Neural cell (in vitro differentiated cells): ENCODE data around the gene PDE1C. TPM values are rescaled to one million over a fixed set of nuclear protein-coding genes. Genes with fewer than 3 reads are reported as not detected.

Source experiments
- H2AFZ ChIP-seq: fragments of 200-600, 300-800 bp; sonication (generic), shearing (Covaris generic); 2 replicates; pipeline ENCODE4 v1.6.0; 2014; ENCODE audit warnings: low read depth, mild to moderate bottlenecking, antibody characterized with exemption, low read length, moderate library complexity
- H3F3A ChIP-seq: fragments of 200-600 bp; shearing (Covaris generic); 2 replicates; pipeline ENCODE4 v1.6.1; 2016; ENCODE audit warnings: mild to moderate bottlenecking, moderate library complexity, mixed read lengths, antibody characterized with exemption, low read length; ENCODE audit not compliant: insufficient read depth, poor library complexity, severe bottlenecking
- H3K27ac ChIP-seq: fragments of 200-600, 300-800 bp; sonication (generic), shearing (Covaris generic); 2 replicates; pipeline ENCODE4 v1.5.1; 2014; ENCODE audit warnings: mild to moderate bottlenecking, low read length, moderate library complexity
- H3K27me3 ChIP-seq: fragments of 300-800, 200-600 bp; sonication (generic), shearing (Covaris generic); 2 replicates; pipeline ENCODE4 v1.6.0; 2014; ENCODE audit warnings: mild to moderate bottlenecking, low read depth, low read length, moderate library complexity; ENCODE audit not compliant: insufficient read depth
- H3K36me3 ChIP-seq: fragments of 300-800, 200-600 bp; sonication (generic), shearing (Covaris generic); 2 replicates; pipeline ENCODE4 v1.5.1; 2014; ENCODE audit warnings: mild to moderate bottlenecking, antibody characterized with exemption, low read length, moderate library complexity; ENCODE audit not compliant: insufficient read depth
- H3K4me2 ChIP-seq: fragments of 300-800, 200-600 bp; sonication (generic), shearing (Covaris generic); 2 replicates; pipeline ENCODE4 v1.6.0; 2014; ENCODE audit warnings: mild to moderate bottlenecking, low read length
- H3K4me3 ChIP-seq: fragments of 300-800, 200-600 bp; sonication (generic), shearing (Covaris generic); 2 replicates; pipeline ENCODE4 v1.5.1; 2014; ENCODE audit warnings: mild to moderate bottlenecking, low read length, moderate library complexity
- H3K79me2 ChIP-seq: fragments of 200-600 bp; shearing (Covaris generic); replicated peaks from 2 replicates; pipeline ENCODE4 v1.6.0; 2014; ENCODE audit warnings: mild to moderate bottlenecking, low read length, moderate library complexity; ENCODE audit not compliant: insufficient read depth
- H3K9ac ChIP-seq: fragments of 300-800, 200-600 bp; sonication (generic), shearing (Covaris generic); 2 replicates; pipeline ENCODE4 v1.6.1; 2016; ENCODE audit warnings: mild to moderate bottlenecking, low read length, mixed read lengths
- H3K9me2 ChIP-seq: fragments of 200-600 bp; shearing (Covaris generic); 2 replicates; pipeline ENCODE4 v1.6.1; 2016; ENCODE audit warnings: mild to moderate bottlenecking, low read length, mixed read lengths; ENCODE audit not compliant: insufficient read depth
- H3K9me3 ChIP-seq: fragments of 200-600, 300-800 bp; sonication (generic), shearing (Covaris generic); 2 replicates; pipeline ENCODE4 v1.6.1; 2016; ENCODE audit warnings: mild to moderate bottlenecking, mixed run types, low read length, moderate library complexity, mixed read lengths
- H4K20me1 ChIP-seq: fragments of 200-600 bp; shearing (Covaris generic); 2 replicates; pipeline ENCODE4 v1.6.1; 2016; ENCODE audit warnings: mild to moderate bottlenecking, mixed run types; ENCODE audit not compliant: insufficient read depth
- EP300 ChIP-seq: fragments of 450-650 bp; conservative IDR thresholded peaks from 2 replicates; pipeline ENCODE4 v1.6.1; 2014; ENCODE audit warnings: antibody characterized with exemption, mild to moderate bottlenecking, moderate library complexity; ENCODE audit not compliant: poor library complexity, severe bottlenecking
- EZH2 ChIP-seq: fragments of 200-600, 300-800 bp; shearing (Covaris generic), sonication (generic); IDR thresholded peaks from 2 replicates; pipeline ENCODE4 v1.6.1; 2014; ENCODE audit warnings: antibody characterized with exemption, low read length, borderline replicate concordance, mild to moderate bottlenecking; ENCODE audit not compliant: insufficient read depth, poor library complexity, severe bottlenecking
- MXI1 ChIP-seq: fragments of 450-650 bp; conservative IDR thresholded peaks from 2 replicates; pipeline ENCODE4 v1.6.1; 2014; ENCODE audit warnings: antibody characterized with exemption, mild to moderate bottlenecking; ENCODE audit not compliant: poor library complexity, severe bottlenecking
- POLR2AphosphoS5 ChIP-seq: IDR thresholded peaks from 2 replicates; pipeline ENCODE4 v1.6.1; 2012
- RAD21 ChIP-seq: fragments of 450-650 bp; conservative IDR thresholded peaks from 2 replicates; pipeline ENCODE4 v1.6.1; 2014; ENCODE audit warnings: antibody characterized with exemption, mild to moderate bottlenecking, moderate library complexity
- SMC3 ChIP-seq: fragments of 450-650 bp; conservative IDR thresholded peaks from 2 replicates; pipeline ENCODE4 v1.6.1; 2014; ENCODE audit warnings: antibody characterized with exemption, mild to moderate bottlenecking, moderate library complexity; ENCODE audit not compliant: poor library complexity
- TAF1 ChIP-seq: IDR thresholded peaks from 2 replicates; pipeline ENCODE4 v1.6.1; 2012; ENCODE audit warnings: low read depth
- polyA plus RNA-seq: library from polyadenylated mRNA; depleted of rRNA; stranded (reverse); fragments of >200 nt; gene quantifications from 2 replicates; pipeline ENCODE4 v1.2.3, GENCODE V29; 2014
- TF ChIP-seq, protein P1 (sequence below): IDR thresholded peaks from 2 replicates; pipeline ENCODE4 v1.6.1; 2012; ENCODE audit warnings: borderline replicate concordance
- TF ChIP-seq, protein P2 (sequence below): fragments of 450-650 bp; IDR thresholded peaks from 2 replicates; pipeline ENCODE4 v1.5.1; 2014; ENCODE audit warnings: antibody characterized with exemption, mild to moderate bottlenecking, moderate library complexity; ENCODE audit not compliant: poor library complexity, severe bottlenecking

Gene PDE1C
- polyA plus RNA-seq, 1 donor from 2014 or later, result 6.6 TPM

DNA sequence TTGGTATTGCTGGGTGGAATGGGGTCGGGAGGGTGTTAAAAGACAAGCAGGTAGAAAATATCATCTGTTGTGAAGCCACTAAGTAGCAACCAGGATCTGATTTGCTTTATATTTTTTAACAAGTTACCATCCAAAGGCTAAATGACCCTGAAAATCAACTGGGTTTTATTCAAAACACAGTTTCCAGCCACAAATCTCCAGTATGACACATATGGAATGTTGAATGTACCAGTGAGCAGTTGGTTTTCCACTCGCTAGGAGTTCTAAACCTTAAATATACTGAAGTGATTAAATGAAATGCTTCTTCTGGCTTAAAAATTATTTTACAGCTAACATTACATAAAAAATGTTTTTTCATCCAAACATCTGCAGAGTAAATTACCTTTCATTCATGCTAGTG is 112.5 kb downstream of the PDE1C start:
- Histone ChIP-seq H3K4me3 (no peak overlapping the region), H3K79me2 (no peaks in the 10 kb centered on the region), H3K27me3 (no peaks in the 10 kb centered on the region), H4K20me1 (no peaks in the 10 kb centered on the region), H3K9me2 (no peaks in the 10 kb centered on the region), H2AFZ (no peak overlapping the region), H3K27ac (no peak overlapping the region), H3F3A (no peaks in the 10 kb centered on the region), H3K9ac (no peak overlapping the region), H3K9me3 (no peaks in the 10 kb centered on the region), H3K4me2 (no peak overlapping the region), H3K36me3 (no peaks in the 10 kb centered on the region)
- TF ChIP-seq RAD21 (no peak), POLR2AphosphoS5 (no peak), EZH2 (no peak), EP300 (no peak), SMC3 (no peak)

DNA sequence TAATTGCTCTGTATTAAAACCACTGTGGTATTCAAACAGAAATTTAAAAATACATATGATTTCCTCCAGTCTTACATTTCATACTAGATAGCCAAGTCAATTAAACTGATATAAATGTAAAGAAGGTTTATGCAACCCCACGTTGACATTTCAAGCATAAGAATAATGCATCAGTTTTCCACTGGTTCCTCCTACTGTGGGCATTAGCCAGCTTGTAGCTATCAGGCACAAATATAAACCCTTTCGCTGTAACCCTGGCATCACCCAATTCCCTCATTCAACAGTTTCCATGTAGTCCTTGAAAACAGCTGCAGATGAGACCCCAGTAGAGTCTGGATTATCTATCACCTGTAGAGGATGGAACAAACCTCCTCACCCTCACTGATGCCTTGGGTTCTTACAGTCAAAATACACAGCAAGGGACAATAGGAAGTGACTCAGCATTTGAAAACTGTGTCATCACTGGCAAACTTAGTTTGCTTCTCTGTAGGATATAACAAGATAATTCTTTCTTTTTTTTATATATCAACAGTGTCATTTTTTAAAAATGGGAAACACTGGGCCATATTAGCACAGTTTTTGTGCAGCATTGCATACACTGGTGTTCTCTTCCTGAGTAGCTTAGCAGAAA is 113.0 kb downstream of the PDE1C start:
- Histone ChIP-seq H3K4me3 (no peak overlapping the region), H3K79me2 (no peaks in the 10 kb centered on the region), H4K20me1 (no peaks in the 10 kb centered on the region), H3K9ac (no peak overlapping the region), H3K9me3 (no peaks in the 10 kb centered on the region), H3K27ac (no peak overlapping the region), H3K9me2 (no peaks in the 10 kb centered on the region), H3K4me2 (no peak overlapping the region), H2AFZ (no peak overlapping the region), H3K27me3 (no peaks in the 10 kb centered on the region), H3F3A (no peaks in the 10 kb centered on the region), H3K36me3 (no peaks in the 10 kb centered on the region)
- TF ChIP-seq EZH2 (no peak), MXI1 (no peak), SMC3 (no peak), EP300 (no peak), POLR2AphosphoS5 (no peak), RAD21 (no peak), TAF1 (no peak)
- TF ChIP-seq, protein P1, sequence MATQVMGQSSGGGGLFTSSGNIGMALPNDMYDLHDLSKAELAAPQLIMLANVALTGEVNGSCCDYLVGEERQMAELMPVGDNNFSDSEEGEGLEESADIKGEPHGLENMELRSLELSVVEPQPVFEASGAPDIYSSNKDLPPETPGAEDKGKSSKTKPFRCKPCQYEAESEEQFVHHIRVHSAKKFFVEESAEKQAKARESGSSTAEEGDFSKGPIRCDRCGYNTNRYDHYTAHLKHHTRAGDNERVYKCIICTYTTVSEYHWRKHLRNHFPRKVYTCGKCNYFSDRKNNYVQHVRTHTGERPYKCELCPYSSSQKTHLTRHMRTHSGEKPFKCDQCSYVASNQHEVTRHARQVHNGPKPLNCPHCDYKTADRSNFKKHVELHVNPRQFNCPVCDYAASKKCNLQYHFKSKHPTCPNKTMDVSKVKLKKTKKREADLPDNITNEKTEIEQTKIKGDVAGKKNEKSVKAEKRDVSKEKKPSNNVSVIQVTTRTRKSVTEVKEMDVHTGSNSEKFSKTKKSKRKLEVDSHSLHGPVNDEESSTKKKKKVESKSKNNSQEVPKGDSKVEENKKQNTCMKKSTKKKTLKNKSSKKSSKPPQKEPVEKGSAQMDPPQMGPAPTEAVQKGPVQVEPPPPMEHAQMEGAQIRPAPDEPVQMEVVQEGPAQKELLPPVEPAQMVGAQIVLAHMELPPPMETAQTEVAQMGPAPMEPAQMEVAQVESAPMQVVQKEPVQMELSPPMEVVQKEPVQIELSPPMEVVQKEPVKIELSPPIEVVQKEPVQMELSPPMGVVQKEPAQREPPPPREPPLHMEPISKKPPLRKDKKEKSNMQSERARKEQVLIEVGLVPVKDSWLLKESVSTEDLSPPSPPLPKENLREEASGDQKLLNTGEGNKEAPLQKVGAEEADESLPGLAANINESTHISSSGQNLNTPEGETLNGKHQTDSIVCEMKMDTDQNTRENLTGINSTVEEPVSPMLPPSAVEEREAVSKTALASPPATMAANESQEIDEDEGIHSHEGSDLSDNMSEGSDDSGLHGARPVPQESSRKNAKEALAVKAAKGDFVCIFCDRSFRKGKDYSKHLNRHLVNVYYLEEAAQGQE, result no peak
- TF ChIP-seq, protein P2, sequence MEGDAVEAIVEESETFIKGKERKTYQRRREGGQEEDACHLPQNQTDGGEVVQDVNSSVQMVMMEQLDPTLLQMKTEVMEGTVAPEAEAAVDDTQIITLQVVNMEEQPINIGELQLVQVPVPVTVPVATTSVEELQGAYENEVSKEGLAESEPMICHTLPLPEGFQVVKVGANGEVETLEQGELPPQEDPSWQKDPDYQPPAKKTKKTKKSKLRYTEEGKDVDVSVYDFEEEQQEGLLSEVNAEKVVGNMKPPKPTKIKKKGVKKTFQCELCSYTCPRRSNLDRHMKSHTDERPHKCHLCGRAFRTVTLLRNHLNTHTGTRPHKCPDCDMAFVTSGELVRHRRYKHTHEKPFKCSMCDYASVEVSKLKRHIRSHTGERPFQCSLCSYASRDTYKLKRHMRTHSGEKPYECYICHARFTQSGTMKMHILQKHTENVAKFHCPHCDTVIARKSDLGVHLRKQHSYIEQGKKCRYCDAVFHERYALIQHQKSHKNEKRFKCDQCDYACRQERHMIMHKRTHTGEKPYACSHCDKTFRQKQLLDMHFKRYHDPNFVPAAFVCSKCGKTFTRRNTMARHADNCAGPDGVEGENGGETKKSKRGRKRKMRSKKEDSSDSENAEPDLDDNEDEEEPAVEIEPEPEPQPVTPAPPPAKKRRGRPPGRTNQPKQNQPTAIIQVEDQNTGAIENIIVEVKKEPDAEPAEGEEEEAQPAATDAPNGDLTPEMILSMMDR, result no peak

DNA sequence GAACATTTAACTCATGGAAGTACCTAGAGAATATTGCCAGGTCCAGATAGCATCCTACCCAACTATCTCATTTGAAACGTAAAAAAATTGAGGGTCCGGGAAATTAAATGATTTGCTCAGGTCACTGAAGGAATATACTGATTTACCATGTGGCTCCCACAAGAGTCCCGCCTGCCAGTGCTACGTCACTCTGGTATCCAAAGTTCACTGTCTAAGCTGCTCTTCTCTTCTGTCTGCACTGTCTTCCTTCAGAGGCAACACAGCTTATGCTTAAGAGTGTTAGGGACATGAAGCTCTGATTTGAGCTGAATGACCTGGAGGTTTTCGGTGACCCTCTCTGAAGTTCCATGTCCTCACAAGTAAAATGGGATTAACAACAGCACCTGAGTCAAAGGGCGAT is 114.6 kb downstream of the PDE1C start:
- Histone ChIP-seq H3K9me2 (no peaks in the 10 kb centered on the region), H4K20me1 (no peaks in the 10 kb centered on the region), H3K4me2 (no peak overlapping the region), H3K36me3 (no peaks in the 10 kb centered on the region), H3K9ac (no peak overlapping the region), H3K27me3 (no peaks in the 10 kb centered on the region), H2AFZ (no peak overlapping the region), H3K4me3 (no peak overlapping the region), H3F3A (no peaks in the 10 kb centered on the region), H3K27ac (no peak overlapping the region), H3K9me3 (no peaks in the 10 kb centered on the region), H3K79me2 (no peaks in the 10 kb centered on the region)
- no peak for TF ChIP-seq EP300
- no peak for TF ChIP-seq TAF1
- TF ChIP-seq, protein P1, result no peak
- no peak for TF ChIP-seq EZH2
- TF ChIP-seq MXI1, result no peak
- no peak for TF ChIP-seq SMC3
- TF ChIP-seq RAD21, result no peak
- TF ChIP-seq, protein P2, result no peak
- TF ChIP-seq POLR2AphosphoS5, result no peak
